ENCODE results near the gene GPC6. TPM values are rescaled to one million over a fixed set of nuclear protein-coding genes. Genes with fewer than 3 reads are reported as not detected.

The GPC6 gene
- total RNA-seq, 1 experiment from 2014 or later = 1.6 TPM

DNA sequence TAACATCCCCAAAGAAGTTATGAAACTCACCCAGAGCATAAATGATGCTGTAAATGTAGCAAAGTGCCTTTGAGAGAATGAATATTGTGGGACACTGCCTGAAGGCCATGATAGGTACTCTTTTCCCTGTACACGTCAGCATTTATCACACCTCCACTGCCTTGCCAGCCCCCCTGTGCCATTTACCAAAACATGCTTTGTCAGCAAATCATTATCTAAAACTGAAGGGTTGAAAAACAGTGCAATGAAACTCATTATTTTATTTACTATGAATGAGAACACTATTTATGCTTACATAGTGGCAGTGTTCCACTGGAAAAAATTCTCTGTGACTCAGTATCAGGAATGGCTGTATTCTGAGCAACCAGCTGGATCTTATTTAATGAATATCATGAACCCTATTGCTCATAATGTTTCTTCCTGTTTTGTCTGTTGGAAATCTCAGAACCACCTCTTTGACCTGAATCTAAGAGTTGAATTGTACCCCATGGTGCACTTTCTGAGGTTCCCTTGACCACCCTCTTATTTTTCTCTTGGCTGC, 688.7 kb downstream of the GPC6 start:
- Histone ChIP-seq H3K4me1 (replicated peaks) (no peaks in the 10 kb centered on the region), H3K9me3 (replicated peaks) (no peaks in the 10 kb centered on the region), H3K27ac (no peak overlapping the region), H3K36me3 (no peaks in the 10 kb centered on the region), H3K27me3 (replicated peaks) (no peaks in the 10 kb centered on the region), H3K4me3 (no peak overlapping the region)
- no peak for DNase-seq (ENCODE audit: low read depth in 1 of 2, low spot score in 2 of 2)

GRCh38 chr13:93922063-93922855, 695.7 kb downstream of the GPC6 start:
- no peaks in the 10 kb centered on the region for H3K4me1 ChIP-seq (replicated peaks)
- H3K9me3 ChIP-seq (replicated peaks) = no peaks in the 10 kb centered on the region
- no peak for DNase-seq (ENCODE audit: low read depth in 1 of 2, low spot score in 2 of 2)

GRCh38 chr13:93925990-93926389, 699.4 kb downstream of the GPC6 start:
- no peaks in the 10 kb centered on the region for H3K27me3 ChIP-seq (replicated peaks)
- no peaks in the 10 kb centered on the region for H3K36me3 ChIP-seq
- H3K4me1 ChIP-seq (replicated peaks) = no peaks in the 10 kb centered on the region
- no peak overlapping the region for H3K27ac ChIP-seq
- no peaks in the 10 kb centered on the region for H3K9me3 ChIP-seq (replicated peaks)
- no peak overlapping the region for H3K4me3 ChIP-seq
- DNase-seq (ENCODE audit: low read depth in 1 of 2, low spot score in 2 of 2) = no peak

More at GRCh38 chr13:93922063-93922855, 695.7 kb downstream of the GPC6 start:
- Histone ChIP-seq H3K4me3 (no peak overlapping the region), H3K27me3 (replicated peaks) (no peaks in the 10 kb centered on the region), H3K36me3 (no peaks in the 10 kb centered on the region), H3K27ac (no peak overlapping the region)

- no peak overlapping the region for H3K4me3 ChIP-seq
- no peaks in the 10 kb centered on the region for H3K36me3 ChIP-seq
- H3K27me3 ChIP-seq (replicated peaks) = no peaks in the 10 kb centered on the region
- no peaks in the 10 kb centered on the region for H3K9me3 ChIP-seq (replicated peaks)
- DNase-seq (ENCODE audit: low read depth in 1 of 2, low spot score in 2 of 2) = no peak
- no peaks in the 10 kb centered on the region for H3K4me1 ChIP-seq (replicated peaks)
- no peak overlapping the region for H3K27ac ChIP-seq
These were observed 699.8 kb downstream of the GPC6 start for GRCh38 chr13:93926425-93926824.

DNA sequence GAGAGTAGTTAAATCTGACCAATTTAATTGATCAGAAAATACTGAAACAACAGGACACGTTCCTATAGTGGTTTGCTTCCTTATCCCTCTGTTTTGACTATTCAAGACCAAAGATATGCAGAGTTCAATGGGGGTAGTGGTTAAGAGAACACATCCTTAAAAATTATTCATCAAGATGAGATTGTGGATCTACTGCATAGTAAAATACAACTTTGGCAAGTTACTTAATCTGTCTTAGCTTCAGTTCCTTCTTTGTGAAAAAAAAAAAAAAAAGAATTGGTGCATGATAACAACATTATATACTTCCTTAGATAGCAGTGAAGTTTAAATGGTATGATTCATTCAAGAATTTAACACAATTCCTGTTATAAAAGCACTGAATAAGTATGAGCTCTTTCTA, 700.8 kb downstream of the GPC6 start:
- DNase-seq (ENCODE audit: low read depth in 1 of 2, low spot score in 2 of 2) = no peak
- H3K4me3 ChIP-seq = no peak overlapping the region
- H3K4me1 ChIP-seq (replicated peaks) = no peaks in the 10 kb centered on the region
- no peaks in the 10 kb centered on the region for H3K27me3 ChIP-seq (replicated peaks)
- no peaks in the 10 kb centered on the region for H3K36me3 ChIP-seq
- no peak overlapping the region for H3K27ac ChIP-seq
- H3K9me3 ChIP-seq (replicated peaks) = no peaks in the 10 kb centered on the region

DNA sequence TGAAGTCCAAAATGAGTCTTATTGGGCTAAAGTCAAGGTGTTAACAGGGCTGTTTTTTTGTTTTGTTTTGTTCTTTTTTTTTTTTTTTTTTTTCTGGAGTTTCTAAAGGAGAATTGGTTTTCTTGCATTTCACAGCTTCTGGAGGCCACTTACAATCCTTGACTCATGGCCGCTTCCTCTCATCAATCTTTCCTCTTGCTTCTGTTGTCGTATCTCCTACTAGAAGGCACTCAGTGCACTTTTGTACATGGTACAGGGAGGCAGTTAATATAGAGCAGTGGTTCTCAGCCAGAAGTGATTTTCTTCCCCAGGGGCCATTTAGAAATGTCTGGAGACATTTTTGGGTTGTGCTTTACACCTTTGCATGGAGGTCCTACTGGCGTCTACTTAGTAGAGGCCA, 706.3 kb downstream of the GPC6 start:
- H3K36me3 ChIP-seq = no peaks in the 10 kb centered on the region
- H3K27me3 ChIP-seq (replicated peaks) = no peaks in the 10 kb centered on the region
- no peaks in the 10 kb centered on the region for H3K9me3 ChIP-seq (replicated peaks)
- no peaks in the 10 kb centered on the region for H3K4me1 ChIP-seq (replicated peaks)
- no peak overlapping the region for H3K4me3 ChIP-seq
- DNase-seq (ENCODE audit: low read depth in 1 of 2, low spot score in 2 of 2) = no peak
- H3K27ac ChIP-seq = no peak overlapping the region

- no peak overlapping the region for H3K4me3 ChIP-seq
- H3K27ac ChIP-seq = no peak overlapping the region
- no peaks in the 10 kb centered on the region for H3K4me1 ChIP-seq (replicated peaks)
- no peaks in the 10 kb centered on the region for H3K36me3 ChIP-seq
- no peak for DNase-seq (ENCODE audit: low read depth in 1 of 2, low spot score in 2 of 2)
- no peaks in the 10 kb centered on the region for H3K27me3 ChIP-seq (replicated peaks)
- no peaks in the 10 kb centered on the region for H3K9me3 ChIP-seq (replicated peaks)
These were observed 710.3 kb downstream of the GPC6 start for GRCh38 chr13:93936901-93937300.

- H3K9me3 ChIP-seq (replicated peaks) = no peaks in the 10 kb centered on the region
- H3K27ac ChIP-seq = no peak overlapping the region
- DNase-seq (ENCODE audit: low read depth in 1 of 2, low spot score in 2 of 2) = no peak
- no peaks in the 10 kb centered on the region for H3K36me3 ChIP-seq
- no peaks in the 10 kb centered on the region for H3K27me3 ChIP-seq (replicated peaks)
- no peaks in the 10 kb centered on the region for H3K4me1 ChIP-seq (replicated peaks)
- no peak overlapping the region for H3K4me3 ChIP-seq
These were observed 714.8 kb downstream of the GPC6 start for GRCh38 chr13:93941444-93941843.

DNA sequence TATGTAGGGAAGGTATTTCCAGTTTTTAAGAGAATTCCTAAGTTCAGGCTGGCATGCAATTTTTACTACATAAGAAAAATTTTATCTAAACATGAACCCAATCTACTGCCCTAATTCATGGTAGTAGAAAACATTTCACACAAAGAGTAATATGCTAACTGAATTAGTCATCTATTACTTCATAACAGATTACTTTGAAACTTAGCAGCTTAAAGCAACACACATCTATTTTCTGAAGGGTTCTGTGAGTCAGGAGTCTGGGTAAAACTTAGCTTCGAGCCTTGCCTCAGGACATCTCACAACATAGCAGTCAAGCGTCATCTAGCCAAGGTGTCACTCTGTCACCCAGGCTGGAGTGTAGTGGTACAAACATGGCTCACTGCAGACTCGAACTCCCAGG, 715.4 kb downstream of the GPC6 start:
- Histone ChIP-seq H3K27ac (no peak overlapping the region), H3K9me3 (replicated peaks) (no peaks in the 10 kb centered on the region), H3K27me3 (replicated peaks) (no peaks in the 10 kb centered on the region), H3K36me3 (no peaks in the 10 kb centered on the region), H3K4me3 (no peak overlapping the region), H3K4me1 (replicated peaks) (no peaks in the 10 kb centered on the region)
- no peak for DNase-seq (ENCODE audit: low read depth in 1 of 2, low spot score in 2 of 2)

DNA sequence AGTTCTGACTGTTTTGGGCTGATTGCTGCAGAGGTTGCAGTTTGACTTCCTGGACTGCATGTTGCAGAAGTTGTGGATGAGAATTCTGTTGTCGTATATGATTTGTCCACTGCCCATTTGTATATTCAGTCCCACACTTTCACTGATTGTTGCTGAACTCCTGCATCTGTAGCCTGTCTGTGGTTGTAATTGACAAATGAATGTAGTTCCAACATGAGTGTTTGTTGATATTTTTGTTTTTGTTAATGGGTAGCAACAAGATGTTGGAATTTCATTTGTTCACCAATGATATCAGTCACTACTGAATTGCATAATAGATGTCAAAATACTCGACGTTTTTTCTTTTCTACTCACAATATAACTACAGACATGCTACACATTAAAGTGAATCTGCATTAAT, 719.0 kb downstream of the GPC6 start:
- DNase-seq (ENCODE audit: low read depth in 1 of 2, low spot score in 2 of 2) = no peak
- H3K4me3 ChIP-seq = no peak overlapping the region
- H3K36me3 ChIP-seq = no peaks in the 10 kb centered on the region
- no peak overlapping the region for H3K27ac ChIP-seq
- no peaks in the 10 kb centered on the region for H3K9me3 ChIP-seq (replicated peaks)
- H3K4me1 ChIP-seq (replicated peaks) = no peaks in the 10 kb centered on the region
- no peaks in the 10 kb centered on the region for H3K27me3 ChIP-seq (replicated peaks)

GRCh38 chr13:93946994-93947393, 720.4 kb downstream of the GPC6 start:
- Histone ChIP-seq H3K9me3 (replicated peaks) (no peaks in the 10 kb centered on the region), H3K4me3 (no peak overlapping the region), H3K4me1 (replicated peaks) (no peaks in the 10 kb centered on the region), H3K36me3 (no peaks in the 10 kb centered on the region), H3K27me3 (replicated peaks) (no peaks in the 10 kb centered on the region), H3K27ac (no peak overlapping the region)
- DNase-seq (ENCODE audit: low read depth in 1 of 2, low spot score in 2 of 2) = no peak

- Histone ChIP-seq H3K4me1 (replicated peaks) (no peaks in the 10 kb centered on the region), H3K9me3 (replicated peaks) (no peaks in the 10 kb centered on the region), H3K36me3 (no peaks in the 10 kb centered on the region), H3K27me3 (replicated peaks) (no peaks in the 10 kb centered on the region), H3K4me3 (no peak overlapping the region), H3K27ac (no peak overlapping the region)
- DNase-seq (ENCODE audit: low read depth in 1 of 2, low spot score in 2 of 2) = no peak
These were observed 721.0 kb downstream of the GPC6 start for GRCh38 chr13:93947651-93948050.

GRCh38 chr13:93948162-93948922, 721.7 kb downstream of the GPC6 start:
- DNase-seq (ENCODE audit: low read depth in 1 of 2, low spot score in 2 of 2) = no peak
- no peaks in the 10 kb centered on the region for H3K4me1 ChIP-seq (replicated peaks)
- no peaks in the 10 kb centered on the region for H3K9me3 ChIP-seq (replicated peaks)
- H3K4me3 ChIP-seq = no peak overlapping the region
- H3K27me3 ChIP-seq (replicated peaks) = no peaks in the 10 kb centered on the region
- no peak overlapping the region for H3K27ac ChIP-seq
- no peaks in the 10 kb centered on the region for H3K36me3 ChIP-seq

GRCh38 chr13:93951108-93951507, 724.5 kb downstream of the GPC6 start:
- no peak for DNase-seq (ENCODE audit: low read depth in 1 of 2, low spot score in 2 of 2)
- Histone ChIP-seq H3K27ac (no peak overlapping the region), H3K4me3 (no peak overlapping the region), H3K9me3 (replicated peaks) (no peaks in the 10 kb centered on the region), H3K4me1 (replicated peaks) (no peaks in the 10 kb centered on the region), H3K36me3 (no peaks in the 10 kb centered on the region), H3K27me3 (replicated peaks) (no peaks in the 10 kb centered on the region)

Measured in SJSA1 (cell line).